UCSD-AML1 (cell line): ENCODE data around the gene DCC.

Source experiments
- DNase-seq: peaks from one replicate; lab custom pipeline; 2025; ENCODE audit not compliant: unreplicated experiment; lab: John Stamatoyannopoulos, UW

The DCC gene

DNA sequence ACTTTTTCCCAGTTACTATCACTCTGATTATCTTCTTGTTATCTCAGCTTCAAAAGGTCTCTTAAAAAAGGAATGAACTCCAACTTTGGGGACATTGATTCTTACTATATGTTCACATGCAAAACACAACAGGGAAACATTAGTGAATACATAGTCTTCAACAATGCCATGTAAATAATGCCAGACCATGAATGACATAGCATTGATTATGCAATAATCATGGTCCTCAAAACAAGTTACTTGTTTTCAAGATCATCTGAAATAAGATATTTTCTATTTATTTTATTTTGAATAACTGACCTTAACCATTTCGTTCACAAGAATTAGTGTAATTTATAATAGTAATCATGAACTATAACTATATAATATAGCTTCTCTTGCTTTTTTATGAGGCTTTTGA, 982.2 kb downstream of the DCC start:
- no peak for DNase-seq

DNA sequence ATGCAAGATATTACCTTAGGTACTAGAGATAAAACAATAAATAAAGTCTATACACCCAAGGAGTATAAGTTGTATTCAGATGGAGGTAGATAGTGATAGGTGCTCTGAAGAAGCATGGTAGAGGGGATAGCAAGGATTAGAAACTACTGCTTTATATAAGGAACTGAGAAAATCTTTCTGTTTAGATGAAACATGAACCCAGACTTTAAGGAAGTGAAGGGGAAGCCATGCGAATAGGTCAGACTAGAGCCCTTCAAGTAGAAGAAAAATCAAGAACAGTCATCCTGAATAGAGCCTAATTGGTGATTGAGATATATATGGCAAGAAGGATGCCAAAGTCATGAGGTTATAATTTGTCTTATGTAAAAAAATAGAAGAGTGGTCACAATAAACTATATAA, 984.4 kb downstream of the DCC start:
- DNase-seq: no peak

DNA sequence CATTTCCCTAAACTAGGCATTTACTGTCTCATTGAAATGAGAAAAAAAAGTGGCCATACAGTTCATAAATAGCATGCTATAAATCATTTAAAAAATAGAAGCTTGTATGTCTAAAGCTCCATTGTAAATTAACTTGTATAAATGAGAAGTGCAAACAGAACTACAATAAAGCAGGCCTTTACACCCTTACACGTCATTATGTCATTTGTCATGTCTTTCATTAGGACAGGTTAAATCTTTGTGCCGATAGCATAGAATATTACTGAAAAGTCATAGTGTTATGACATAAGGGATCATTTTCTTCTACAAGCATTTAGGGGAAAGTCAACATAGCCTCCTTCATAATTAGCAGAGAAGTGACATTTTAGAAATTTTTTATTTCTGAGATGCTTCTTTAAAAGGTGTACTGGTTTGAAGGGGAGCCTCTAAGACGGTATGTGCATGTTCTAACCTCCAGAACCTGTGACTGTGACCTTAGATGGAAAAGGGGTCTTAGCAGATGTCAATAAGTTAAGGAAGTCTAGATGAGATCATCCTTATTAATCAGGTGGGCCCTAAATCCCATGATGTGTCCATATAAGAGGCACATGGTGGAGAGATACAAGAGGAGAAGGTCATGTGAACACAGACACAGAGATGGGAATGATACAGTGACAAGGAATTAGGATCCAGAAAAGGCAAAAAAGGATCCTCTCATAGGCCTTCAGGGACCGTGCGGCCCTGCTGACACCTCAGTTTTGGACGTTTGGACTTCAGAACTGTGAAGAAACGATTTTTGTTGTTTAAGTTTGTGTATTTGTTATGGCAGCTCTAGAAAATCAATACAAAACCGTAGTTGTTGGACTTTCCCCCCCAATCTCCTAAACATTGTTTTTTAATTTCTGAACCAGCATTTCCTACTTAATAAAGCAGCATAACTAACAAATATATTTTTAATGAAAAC, 1020.8 kb downstream of the DCC start:
- DNase-seq: no peak

DNA sequence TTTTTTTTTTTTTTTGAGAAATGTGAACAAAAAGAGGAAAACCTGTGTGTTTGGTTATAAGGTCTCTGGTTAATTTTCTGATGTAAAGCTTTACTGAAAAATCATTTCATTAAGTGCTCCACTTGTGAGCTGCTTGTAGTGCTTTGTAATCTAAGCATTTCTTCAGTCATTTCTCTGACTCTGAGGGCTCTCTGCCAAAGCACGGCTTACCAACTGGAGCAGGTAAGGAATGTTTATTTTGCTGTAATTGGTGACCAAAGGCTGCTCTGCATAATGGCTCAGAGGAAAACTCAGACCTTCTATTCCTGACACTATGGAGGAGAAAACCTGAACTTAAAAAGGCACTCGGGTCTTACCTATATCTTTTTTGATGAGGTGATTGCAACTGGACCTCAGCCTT, 1035.6 kb downstream of the DCC start:
- DNase-seq: no peak

DNA sequence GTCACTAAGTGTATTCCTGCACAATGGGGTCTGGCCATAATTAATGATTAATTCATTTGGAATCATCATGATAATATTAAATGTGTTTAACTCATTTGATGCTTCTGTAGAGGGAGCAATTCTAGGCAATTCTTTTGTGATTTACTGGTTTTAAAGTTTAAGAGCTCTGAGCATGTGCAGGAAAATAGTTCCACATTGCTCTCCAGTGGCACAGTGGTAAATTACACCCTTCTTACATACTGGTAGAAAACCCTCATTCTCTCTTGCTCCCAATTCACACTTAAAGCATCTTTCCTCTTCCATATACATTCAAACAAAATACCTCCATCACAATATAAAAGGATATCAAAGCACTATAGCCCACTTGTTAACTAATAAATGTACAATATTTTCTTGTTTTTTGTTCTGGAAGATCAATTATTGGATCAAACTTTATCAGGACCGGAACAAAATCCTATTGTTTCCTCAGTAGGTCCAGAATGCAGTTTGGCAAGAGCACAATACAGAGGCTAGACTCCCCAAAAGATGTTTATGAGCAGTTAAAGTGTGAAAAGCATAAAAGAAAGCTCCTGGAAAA, 1040.2 kb downstream of the DCC start:
- DNase-seq: no peak

DNA sequence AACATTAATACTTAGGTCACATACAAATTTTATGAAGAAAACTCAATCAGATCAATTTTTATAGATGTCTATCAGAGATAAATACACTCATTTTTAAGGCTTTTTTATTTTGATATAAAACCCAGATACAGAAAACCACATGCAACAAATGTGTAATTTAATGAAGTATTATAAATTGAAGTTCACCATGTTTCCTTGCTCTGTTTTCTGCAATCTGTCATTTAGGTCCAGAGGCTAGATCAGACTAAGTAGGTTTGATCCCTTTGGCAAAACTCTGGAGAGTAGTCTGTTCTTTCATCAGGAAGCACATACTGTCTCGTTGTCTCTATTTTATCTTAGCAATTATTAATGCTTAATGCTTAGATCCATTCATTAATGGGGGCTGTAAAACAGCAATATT, 1042.9 kb downstream of the DCC start:
- DNase-seq: no peak

DNA sequence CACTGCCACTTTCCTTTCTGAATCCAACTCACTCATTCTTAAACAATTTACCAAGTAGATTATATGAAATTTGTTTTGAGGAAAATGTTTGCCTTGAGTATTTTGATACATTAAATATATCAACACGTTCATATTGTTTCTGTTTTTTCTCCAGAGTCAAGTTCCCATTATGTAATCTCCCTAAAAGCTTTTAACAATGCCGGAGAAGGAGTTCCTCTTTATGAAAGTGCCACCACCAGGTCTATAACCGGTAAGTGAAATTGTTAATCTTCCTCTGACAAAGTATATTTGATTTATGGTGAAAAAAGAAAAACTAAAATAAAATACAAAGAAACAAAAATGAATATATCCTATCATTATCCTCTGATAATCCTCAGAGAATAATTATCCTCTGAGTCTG, 1045.9 kb downstream of the DCC start:
- no peak for DNase-seq

DNA sequence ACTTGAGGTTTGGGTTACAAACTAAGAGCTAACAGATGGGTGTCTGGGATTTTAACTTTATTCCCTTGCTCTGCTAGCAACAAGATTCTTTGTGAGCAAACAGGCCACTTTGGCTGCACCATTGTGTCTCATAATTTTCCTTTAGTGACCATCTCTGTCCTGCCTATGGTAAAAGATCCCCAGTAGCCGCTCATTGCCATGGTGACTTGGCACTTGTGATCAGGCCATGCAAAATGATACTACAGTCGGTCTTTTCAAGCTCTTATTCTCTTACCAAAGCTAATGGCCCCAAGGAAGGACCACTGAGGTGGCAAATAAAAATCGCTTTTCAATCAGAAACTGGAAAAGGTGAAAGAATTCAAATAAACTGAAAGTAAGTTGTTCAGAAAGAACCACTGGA, 1047.6 kb downstream of the DCC start:
- DNase-seq: no peak

DNA sequence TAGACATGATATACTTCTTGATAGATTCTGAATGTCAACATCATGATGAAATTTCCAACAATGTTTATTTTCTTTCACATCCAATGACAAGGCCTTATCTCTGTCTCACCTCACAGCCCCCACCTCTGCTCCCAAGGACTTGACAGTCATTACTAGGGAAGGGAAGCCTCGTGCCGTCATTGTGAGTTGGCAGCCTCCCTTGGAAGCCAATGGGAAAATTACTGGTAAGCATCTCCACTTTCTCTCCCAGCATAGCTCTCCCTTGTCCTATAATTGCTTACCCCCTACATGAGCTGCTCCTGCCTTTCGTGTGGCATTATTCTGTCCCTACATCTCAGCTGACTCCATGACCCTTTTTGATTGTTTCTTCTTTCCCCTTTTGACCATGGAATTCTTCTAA, 1062.7 kb downstream of the DCC start:
- DNase-seq: no peak

DNA sequence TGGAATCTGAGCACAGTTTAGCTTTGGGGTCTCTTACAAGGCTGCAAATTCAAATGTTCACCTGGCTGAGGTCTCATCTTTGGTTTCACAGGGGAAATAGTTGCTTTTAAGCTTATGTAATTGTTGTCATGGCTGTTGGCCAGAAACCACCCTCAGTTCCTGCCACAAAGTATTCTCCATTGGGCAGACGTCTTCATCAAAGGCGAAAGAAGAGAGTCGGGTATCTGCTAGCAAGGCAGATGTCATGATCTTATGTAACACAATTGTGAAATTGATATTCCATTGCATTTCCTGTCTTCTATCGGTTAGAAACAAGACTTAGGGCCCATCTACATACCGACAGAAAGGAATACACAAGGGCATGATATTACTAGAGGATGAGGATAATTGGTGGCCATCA, 1068.3 kb downstream of the DCC start:
- DNase-seq: no peak

DNA sequence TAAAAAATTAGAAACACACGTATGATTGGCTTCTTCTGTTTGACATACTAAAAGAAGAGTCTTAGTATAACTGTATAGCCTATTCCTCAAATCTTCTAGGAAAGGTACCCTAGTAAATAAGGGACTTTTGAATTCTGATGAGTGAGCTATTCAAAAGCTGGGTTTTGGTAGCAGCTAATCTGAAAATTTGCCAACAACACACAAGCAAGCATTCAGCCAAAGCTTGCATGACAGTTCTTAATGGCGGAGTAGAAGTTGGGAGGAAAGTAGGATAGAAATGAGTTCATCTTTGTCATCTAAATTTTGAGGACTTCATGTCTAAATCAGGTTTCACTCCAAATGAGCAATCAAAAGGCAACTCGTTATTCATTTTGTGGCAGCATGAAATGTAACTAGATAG, 1071.5 kb downstream of the DCC start:
- DNase-seq: no peak

DNA sequence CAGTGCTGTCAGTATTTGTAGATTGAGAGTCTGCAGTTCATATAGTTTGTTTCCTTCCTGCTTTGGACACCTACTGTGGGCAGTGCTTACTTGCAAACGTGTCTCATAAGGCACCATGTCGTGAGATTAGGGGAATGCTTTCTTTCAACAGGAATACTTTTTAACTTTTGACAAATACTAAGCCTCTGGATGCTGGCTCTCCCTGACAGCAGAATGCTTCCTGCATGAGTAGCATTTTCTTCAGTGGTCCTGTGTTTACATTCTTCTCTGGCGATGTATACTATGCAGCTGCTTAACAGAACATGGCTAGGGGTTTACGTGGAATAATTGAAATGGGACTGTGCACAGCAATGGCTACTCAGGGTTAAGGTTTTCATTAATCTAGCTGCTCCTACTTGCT, 1077.0 kb downstream of the DCC start:
- DNase-seq: no peak

DNA sequence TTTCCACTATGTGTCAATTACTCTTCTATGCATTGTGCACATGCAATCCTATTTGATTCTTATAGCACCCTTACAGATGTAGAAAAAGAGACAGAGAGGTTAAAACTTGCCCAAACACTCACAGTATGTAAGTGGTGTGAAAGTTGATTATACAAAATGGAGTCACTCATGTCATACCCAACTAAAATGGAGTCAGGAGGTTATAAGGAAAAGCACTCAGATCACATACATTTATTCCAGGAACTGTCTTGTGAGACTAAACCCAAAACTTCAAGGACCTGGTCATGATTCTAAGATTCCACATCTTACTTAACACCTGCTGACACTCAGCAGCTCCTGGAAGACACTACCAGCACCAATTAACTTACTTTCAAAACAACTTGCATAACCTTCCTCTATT, 1081.9 kb downstream of the DCC start:
- DNase-seq: no peak

DNA sequence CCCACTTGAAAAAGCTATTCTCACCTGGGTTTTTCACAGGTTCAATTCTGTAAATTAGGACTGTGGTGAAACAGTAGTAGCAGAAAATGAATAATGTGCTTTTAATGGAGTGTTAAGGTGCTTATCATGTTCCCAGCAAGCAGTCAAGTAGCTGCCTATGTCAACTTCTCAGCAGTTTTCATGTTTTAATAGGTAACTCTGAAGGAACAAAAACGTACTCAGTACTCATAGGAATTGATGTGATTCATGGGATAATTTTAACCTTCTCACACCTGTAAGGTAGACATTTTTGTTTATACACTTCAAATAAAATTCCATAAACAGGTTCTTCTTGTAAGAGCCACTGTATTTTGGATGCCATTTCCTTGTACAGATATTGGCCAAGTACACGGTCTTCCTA, 1082.9 kb downstream of the DCC start:
- no peak for DNase-seq

DNA sequence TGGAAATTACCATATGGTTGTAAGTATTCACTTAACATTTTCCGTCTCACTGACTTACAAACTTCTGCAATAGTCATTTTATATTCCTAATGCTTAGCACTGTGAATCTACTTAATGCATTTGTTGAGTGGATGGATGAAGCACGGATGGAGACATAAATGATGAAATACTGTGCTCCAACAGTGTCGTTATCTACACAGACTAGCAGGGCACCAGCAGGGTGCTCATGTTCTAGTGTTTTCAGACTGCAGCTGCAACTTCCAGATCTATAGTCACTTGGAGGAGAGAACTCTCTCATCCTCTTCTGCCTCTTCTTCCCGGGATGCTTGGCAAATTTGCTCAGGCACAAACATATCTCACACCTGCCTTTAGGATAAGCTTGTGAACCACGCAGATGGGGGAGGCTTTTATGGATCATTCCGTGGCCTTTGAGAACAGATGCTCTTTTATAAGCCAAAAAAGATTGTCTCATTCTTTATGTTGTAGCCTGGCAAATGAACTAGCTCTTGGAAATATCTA, 1086.7 kb downstream of the DCC start:
- DNase-seq: peak; percentile 5

DNA sequence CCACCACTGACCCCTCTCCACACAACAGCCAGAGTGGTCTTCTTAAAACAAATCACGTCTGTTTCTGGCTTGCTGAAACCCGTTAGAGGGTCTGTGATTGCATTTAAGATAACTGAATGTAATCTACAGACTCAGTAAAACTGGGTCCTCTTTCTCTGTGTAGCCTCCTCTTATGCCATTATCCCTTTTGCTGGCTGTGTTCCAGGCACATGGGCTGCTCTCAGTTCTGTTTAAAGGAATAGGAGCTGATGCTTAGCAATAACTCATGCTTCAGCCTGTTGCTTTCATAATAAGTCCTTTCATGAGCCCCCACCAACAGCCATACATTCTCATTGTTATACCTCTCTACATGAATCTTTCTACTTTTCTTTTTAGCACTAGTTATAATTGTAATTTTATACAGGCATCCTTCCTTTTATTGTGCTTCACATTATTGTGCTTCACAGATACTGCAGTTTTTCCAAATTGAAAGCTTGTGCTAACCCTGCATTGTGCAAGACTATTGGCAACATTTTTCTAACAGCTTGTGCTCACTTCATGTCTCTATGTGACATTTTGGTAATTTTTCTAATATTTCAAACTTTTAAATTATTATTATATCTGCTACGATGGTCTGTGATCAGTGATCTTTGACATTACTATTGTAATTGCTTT, 1101.9 kb downstream of the DCC start:
- DNase-seq: no peak

DNA sequence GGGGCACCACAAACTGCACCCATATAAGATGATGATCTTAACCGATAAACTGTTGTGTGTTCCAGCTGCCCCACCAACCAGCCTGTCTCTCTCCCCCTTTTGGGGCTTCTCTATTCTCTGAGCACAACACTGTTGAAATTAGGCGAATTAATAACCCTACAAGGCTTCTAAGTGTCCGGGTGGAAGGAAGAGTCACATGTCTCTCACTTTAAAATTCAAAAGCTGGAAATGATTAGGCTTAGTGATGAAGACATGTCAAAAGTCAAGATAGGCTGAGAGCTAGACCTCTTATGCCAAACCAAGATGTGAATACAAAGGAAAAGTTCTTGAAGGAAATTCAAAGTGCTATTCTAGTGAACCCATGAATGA, 1102.4 kb downstream of the DCC start:
- no peak for DNase-seq

DNA sequence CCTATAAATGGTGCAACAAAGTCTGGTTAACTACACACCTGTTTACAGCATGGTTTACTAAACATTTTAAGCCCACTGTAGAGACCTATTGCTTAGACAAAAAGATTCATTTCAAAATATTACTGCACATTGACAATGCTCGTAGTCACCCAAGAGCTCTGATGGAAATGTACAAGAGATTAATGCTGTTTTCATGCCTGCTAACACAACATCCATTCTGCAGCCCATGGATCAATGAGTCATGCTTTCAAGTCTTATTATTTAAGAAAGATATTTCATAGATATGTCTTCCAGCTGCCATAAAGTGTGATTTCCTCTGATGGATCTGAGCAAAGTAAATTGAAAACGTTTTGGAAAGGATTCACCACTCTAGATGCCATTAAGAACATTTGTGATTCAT, 1103.3 kb downstream of the DCC start:
- no peak for DNase-seq

DNA sequence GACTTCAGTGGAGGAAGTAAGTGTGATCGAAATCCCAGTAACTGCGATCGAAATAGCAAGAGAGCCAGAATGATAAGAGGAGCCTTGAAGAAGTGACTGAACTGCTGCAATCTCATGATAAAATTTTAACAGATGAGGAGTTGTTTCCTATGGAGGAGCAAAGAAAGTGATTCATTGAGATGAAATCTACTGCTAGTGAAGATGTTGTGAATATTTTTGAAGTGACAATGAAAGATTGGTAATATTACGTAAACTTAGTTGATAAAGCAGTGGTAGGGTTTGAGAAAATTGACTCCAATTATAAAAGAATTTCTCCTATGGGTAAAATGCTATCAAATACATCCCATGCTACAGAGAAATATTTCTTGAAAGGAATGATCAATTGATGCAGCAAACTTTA, 1103.8 kb downstream of the DCC start:
- no peak for DNase-seq

DNA sequence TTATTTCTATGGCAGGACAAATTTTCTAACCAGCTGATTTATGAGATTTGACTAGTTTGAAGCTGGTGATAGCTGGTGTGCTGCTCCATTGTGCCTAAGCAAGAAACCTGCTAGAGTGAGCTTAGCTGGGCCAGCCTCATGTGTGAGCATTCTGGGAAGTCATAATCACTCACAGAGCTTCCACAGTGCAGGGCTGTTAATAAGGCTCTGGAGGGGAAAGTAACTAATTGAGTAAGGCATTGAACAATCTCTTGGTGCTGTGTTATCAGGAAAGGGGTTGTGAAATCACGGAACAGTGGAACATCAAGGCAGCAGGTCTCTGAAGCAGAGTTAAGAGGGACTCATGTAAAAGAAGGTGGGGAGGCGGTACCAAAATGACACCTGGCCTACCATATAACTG, 1111.9 kb downstream of the DCC start:
- no peak for DNase-seq

DNA sequence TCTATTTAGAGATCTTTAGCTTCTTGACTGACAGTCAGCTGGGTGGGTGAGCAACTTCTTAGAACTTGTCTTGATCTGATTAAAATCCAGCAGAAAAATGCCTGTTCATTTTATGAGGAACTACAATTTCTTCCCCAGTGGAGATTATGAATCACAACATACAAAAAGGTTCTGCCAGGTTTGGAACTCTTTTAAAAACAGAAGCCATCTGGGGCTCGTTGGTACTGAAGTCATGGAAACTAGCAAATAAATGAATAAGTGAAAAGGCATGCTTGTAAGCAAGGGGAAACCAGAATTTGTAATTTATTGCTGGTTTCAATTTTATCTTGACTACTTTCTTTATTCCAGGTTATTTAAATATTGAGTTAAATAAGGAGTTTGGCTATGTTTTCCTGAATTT, 1117.1 kb downstream of the DCC start:
- no peak for DNase-seq

DNA sequence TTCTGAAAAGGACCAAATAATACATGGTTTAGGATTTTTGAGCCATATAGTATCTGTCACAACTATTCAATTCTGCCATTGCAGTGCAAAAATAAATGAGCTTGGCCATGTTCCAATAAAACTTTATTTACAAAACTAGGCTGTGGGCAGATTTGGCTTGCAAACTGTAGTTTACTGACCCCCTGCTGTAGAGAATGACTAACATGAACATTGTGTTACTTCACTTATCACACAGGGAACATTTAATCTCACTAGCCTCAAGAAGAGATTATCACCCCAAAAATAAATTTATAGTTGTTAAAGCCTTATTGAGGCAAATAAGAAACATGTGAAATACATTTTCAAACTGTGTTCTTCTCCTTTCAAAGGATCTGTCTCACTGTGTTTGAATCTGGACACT, 1118.3 kb downstream of the DCC start:
- no peak for DNase-seq
